NCI-H460 (cell line): ENCODE measurements around the gene SLC17A3. TPM values are rescaled to one million over a fixed set of nuclear protein-coding genes. Genes with fewer than 3 reads are reported as not detected.

ENCODE experiments used
- DNase-seq: peaks from one replicate; pipeline ENCODE4 v3.0.0-alpha.2; 2016; ENCODE audit warnings: low read depth; ENCODE audit errors: extremely low read depth
- polyA plus RNA-seq: library from polyadenylated mRNA; depleted of rRNA; stranded (reverse); fragments of >200 nt; gene quantifications from 2 replicates; pipeline ENCODE4 v1.2.3, GENCODE V29; 2014; cell fraction: nucleus; rRNA removed
- total RNA-seq: library from RNA; depleted of rRNA; stranded (reverse); fragments of >200 nt; shearing (Covaris generic); gene quantifications from 2 replicates; pipeline ENCODE4 v1.2.3, GENCODE V29; 2014; rRNA removed

Gene SLC17A3
- not detected in 2 replicates for total RNA-seq
- not detected in 2 replicates for polyA plus RNA-seq

GRCh38 chr6:25874118-25874517 lies at the start of gene SLC17A3:
Gene SLC17A3 (minus strand): TSS chr6:25874243. CDS start chr6:25868387, 5,856 bp downstream.
- no peak for DNase-seq

GRCh38 chr6:25922301-25922700 lies 48.3 kb upstream of the SLC17A3 start:
- DNase-seq, result no peak

GRCh38 chr6:25921525-25922203 lies 47.6 kb upstream of the SLC17A3 start:
- DNase-seq, result no peak

- DNase-seq, result no peak
Observed at GRCh38 chr6:25919657-25920056, 45.6 kb upstream of the SLC17A3 start.

- DNase-seq, result no peak
Observed at GRCh38 chr6:25918083-25918683, 44.1 kb upstream of the SLC17A3 start.

- no peak for DNase-seq
Observed at GRCh38 chr6:25916789-25917490, 42.9 kb upstream of the SLC17A3 start.

GRCh38 chr6:25916330-25916729 lies 42.3 kb upstream of the SLC17A3 start:
- DNase-seq, result no peak

GRCh38 chr6:25913741-25914140 lies 39.7 kb upstream of the SLC17A3 start:
- DNase-seq, result no peak

GRCh38 chr6:25911351-25911750 lies 37.3 kb upstream of the SLC17A3 start:
- no peak for DNase-seq

GRCh38 chr6:25907475-25908014 lies 33.5 kb upstream of the SLC17A3 start:
- no peak for DNase-seq

GRCh38 chr6:25903467-25904099 lies 29.5 kb upstream of the SLC17A3 start:
- DNase-seq, result no peak

- DNase-seq, result no peak
Observed at GRCh38 chr6:25902071-25902470, 28.0 kb upstream of the SLC17A3 start.

- no peak for DNase-seq
Observed at GRCh38 chr6:25900843-25901242, 26.8 kb upstream of the SLC17A3 start.

GRCh38 chr6:25899580-25900408 lies 25.8 kb upstream of the SLC17A3 start:
- no peak for DNase-seq

GRCh38 chr6:25899123-25899522 lies 25.1 kb upstream of the SLC17A3 start:
- DNase-seq, result no peak

GRCh38 chr6:25898289-25898977 lies 24.4 kb upstream of the SLC17A3 start:
- DNase-seq, result no peak

- DNase-seq, result no peak
Observed at GRCh38 chr6:25896252-25896651, 22.2 kb upstream of the SLC17A3 start.

GRCh38 chr6:25895771-25896170 lies 21.7 kb upstream of the SLC17A3 start:
- DNase-seq, result no peak

GRCh38 chr6:25893778-25894177 lies 19.7 kb upstream of the SLC17A3 start:
- DNase-seq, result no peak

- DNase-seq, result no peak
Observed at GRCh38 chr6:25892877-25893276, 18.8 kb upstream of the SLC17A3 start.
